Central memory CD8-positive, alpha-beta T cell (primary cell): Measurements from ENCODE around the gene MIP.
"Not testable (repeated sequence)": the region's sequence is repeated elsewhere in the genome, so short reads cannot be mapped to it uniquely, and the experiment has no call there.

Experiments
- ATAC-seq: fragments of 150-1000 bp; cut with Tn5 transposase; replicated peaks from 2 replicates; pipeline ENCODE4 v1.10.0; 2022; ENCODE audit warnings: mild to moderate bottlenecking, moderate FRiP score, moderate number of reproducible peaks; ENCODE audit not compliant: poor library complexity, severe bottlenecking; ENCODE audit errors: extremely low read depth
- DNase-seq, 2 donors: peaks; one replicate each; pipeline ENCODE4 v3.0.0; 2021; ENCODE audit warnings: low spot score in 2 of 2
- H3K27ac Mint-ChIP-seq: one replicate; pipeline ENCODE4 v1.8.0; 2022; ENCODE audit warnings: low read depth, mild to moderate bottlenecking, moderate library complexity, mixed read lengths
- H3K27me3 Mint-ChIP-seq: one replicate; pipeline ENCODE4 v1.8.0; 2022; ENCODE audit warnings: mixed read lengths
- H3K36me3 Mint-ChIP-seq: one replicate; pipeline ENCODE4 v1.8.0; 2022; ENCODE audit warnings: mild to moderate bottlenecking, moderate library complexity, mixed read lengths; ENCODE audit not compliant: insufficient read depth
- H3K4me1 Mint-ChIP-seq: one replicate; pipeline ENCODE4 v1.8.0; 2022; ENCODE audit warnings: mixed read lengths
- H3K4me3 Mint-ChIP-seq: one replicate; pipeline ENCODE4 v1.8.0; 2022; ENCODE audit warnings: mild to moderate bottlenecking, moderate library complexity, mixed read lengths
- H3K9me3 Mint-ChIP-seq: one replicate; pipeline ENCODE4 v1.8.0; 2022; ENCODE audit warnings: mixed read lengths

MIP gene

DNA sequence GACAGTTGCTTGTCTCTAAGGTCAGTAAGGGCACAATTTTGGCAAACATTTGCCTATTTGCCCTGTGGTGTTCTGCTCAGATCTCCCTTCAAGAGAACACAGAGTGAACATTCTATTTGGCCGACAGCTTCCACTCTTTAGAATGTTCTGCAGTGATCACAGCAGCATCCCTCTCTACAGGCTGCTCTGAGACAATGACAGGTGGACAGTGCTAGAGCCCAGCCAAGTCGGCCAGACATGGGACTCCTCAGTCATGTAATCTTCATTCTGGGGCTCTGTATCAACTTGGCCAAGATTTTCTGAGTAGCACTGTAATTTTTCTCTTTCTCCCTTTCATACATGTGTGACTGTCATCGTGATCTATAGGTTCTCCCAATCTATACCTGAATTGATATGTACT lies 40.1 kb downstream of the MIP start:
- H3K4me3 Mint-ChIP-seq = no peak overlapping the region
- H3K36me3 Mint-ChIP-seq = peaks cover 4% of the 10 kb centered on the region
- ATAC-seq (no peak), DNase-seq (no peak)
- H3K27ac Mint-ChIP-seq = no peak overlapping the region
- no peaks in the 10 kb centered on the region for H3K27me3 Mint-ChIP-seq
- no peaks in the 10 kb centered on the region for H3K9me3 Mint-ChIP-seq
- H3K4me1 Mint-ChIP-seq = no peaks in the 10 kb centered on the region

DNA sequence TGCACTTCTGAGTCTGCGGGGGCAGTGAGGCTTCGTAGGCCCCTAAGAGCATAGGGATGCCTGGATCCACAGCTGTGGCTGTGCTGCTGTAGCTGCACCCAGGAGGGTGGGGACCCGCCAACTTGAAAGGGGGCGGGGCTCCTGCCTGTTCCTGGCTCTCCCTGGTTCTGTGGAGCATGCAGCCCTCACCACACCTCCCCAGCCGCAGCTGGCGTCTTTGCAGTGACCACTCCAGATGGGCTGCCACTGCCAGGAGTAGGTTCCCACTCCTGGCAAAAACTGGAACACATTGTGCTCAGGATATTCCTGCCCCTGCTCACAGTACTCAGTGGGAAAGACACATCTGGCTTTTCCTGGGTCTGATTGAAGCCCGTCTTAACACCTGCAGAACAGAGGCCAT lies 41.1 kb downstream of the MIP start:
- ATAC-seq (no peak), DNase-seq (no peak)
- Mint-ChIP-seq H3K4me1 (no peaks in the 10 kb centered on the region), H3K27ac (no peak overlapping the region), H3K36me3 (no peaks in the 10 kb centered on the region), H3K4me3 (no peak overlapping the region), H3K27me3 (no peaks in the 10 kb centered on the region), H3K9me3 (no peaks in the 10 kb centered on the region)

- no peaks in the 10 kb centered on the region for H3K27me3 Mint-ChIP-seq
- no peak for ATAC-seq
- H3K27ac Mint-ChIP-seq = no peak overlapping the region
- H3K4me3 Mint-ChIP-seq = no peak overlapping the region
- H3K9me3 Mint-ChIP-seq = no peaks in the 10 kb centered on the region
- no peaks in the 10 kb centered on the region for H3K4me1 Mint-ChIP-seq
- no peaks in the 10 kb centered on the region for H3K36me3 Mint-ChIP-seq
- no peak for DNase-seq
Observed at GRCh38 chr12:56411781-56412639, 42.4 kb downstream of the MIP start.

GRCh38 chr12:56410768-56411167 lies 43.7 kb downstream of the MIP start:
- ATAC-seq = no peak
- no peak for DNase-seq
- no peaks in the 10 kb centered on the region for H3K4me1 Mint-ChIP-seq
- H3K36me3 Mint-ChIP-seq = no peaks in the 10 kb centered on the region
- H3K9me3 Mint-ChIP-seq = no peaks in the 10 kb centered on the region
- H3K27ac Mint-ChIP-seq = no peak overlapping the region
- no peaks in the 10 kb centered on the region for H3K27me3 Mint-ChIP-seq
- H3K4me3 Mint-ChIP-seq = no peak overlapping the region

DNA sequence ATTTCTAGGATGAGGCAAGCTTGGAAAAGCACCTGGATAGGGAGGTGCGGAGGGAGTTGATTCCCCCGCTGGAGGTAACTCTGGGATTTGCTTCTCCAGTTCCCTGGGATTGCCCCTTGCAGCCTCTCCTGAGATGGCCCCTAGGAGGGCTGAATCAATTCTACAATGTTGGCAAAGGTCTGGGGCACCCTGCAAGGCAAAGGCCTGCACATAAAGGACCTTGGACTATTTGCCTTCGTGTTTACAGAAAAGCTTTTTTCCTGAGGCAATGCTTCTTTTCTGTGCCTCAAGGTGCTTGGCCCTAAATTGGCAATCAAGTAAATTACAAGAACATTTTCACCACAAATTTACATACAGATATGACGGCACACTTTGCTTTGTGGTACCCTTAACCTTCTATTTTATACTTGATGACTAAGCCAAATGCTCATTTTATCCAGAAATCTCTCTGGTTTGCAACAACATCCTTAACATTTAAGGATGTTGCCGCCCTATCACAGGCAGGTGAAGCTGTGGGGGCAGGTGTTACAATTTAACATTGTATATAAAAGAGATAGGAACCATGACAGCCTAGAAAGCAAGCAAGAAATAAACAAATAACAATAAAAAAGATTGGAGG lies 45.5 kb downstream of the MIP start:
- H3K27me3 Mint-ChIP-seq = no peaks in the 10 kb centered on the region
- DNase-seq (no peak), ATAC-seq (no peak)
- no peak overlapping the region for H3K27ac Mint-ChIP-seq
- no peak overlapping the region for H3K4me3 Mint-ChIP-seq
- H3K36me3 Mint-ChIP-seq = no peaks in the 10 kb centered on the region
- H3K9me3 Mint-ChIP-seq = no peaks in the 10 kb centered on the region
- no peaks in the 10 kb centered on the region for H3K4me1 Mint-ChIP-seq

DNA sequence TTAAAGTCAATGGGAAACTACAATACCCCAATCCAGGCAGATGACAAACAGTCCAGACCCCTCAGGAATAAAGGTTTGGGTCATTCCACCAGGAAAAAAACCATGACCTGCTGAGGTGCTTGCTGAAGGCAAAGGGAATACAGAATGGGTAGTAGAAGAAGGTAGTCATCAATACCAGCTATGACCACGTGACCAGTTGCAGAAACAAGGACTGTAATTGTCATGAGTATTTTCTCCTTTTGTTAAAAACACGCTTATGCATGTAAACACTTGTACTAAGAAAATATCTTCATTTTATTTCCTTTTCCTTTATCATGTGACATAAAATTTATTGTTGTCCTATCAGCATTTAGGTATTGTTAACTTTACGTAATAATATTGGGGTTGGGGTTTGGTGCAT lies 50.2 kb downstream of the MIP start:
- not testable (repeated sequence) for H3K36me3 Mint-ChIP-seq, ATAC-seq

GRCh38 chr12:56401612-56402011 lies 52.8 kb downstream of the MIP start:
- ATAC-seq, H3K4me1 Mint-ChIP-seq, H3K27ac Mint-ChIP-seq, DNase-seq, H3K4me3 Mint-ChIP-seq, H3K36me3 Mint-ChIP-seq, H3K27me3 Mint-ChIP-seq: not testable (repeated sequence)
- peaks cover 11% of the 10 kb centered on the region for H3K9me3 Mint-ChIP-seq

More for the DNA sequence above, 50.2 kb downstream of the MIP start:
- not testable (repeated sequence) for H3K4me1 Mint-ChIP-seq, H3K27me3 Mint-ChIP-seq, DNase-seq, H3K4me3 Mint-ChIP-seq, H3K9me3 Mint-ChIP-seq, H3K27ac Mint-ChIP-seq

- not testable (repeated sequence) for H3K27ac Mint-ChIP-seq, H3K36me3 Mint-ChIP-seq, H3K4me3 Mint-ChIP-seq, H3K4me1 Mint-ChIP-seq, DNase-seq, ATAC-seq, H3K27me3 Mint-ChIP-seq
- H3K9me3 Mint-ChIP-seq = peaks cover 11% of the 10 kb centered on the region
Observed at GRCh38 chr12:56401125-56401524, 53.3 kb downstream of the MIP start.
